NCI-H748 (cell line): Measurements from ENCODE around the gene CORO7.

Experiments used
- DNase-seq: peaks from one replicate; lab custom pipeline; 2025; ENCODE audit not compliant: unreplicated experiment; lab: John Stamatoyannopoulos, UW

Gene CORO7

GRCh38 chr16:4416200-4417032, at the start of gene CORO7:
Gene CORO7, minus strand, starts transcription at chr16:4416596. Its CDS starts 78 bp downstream, at chr16:4416518.
- DNase-seq: peak; percentile 88

GRCh38 chr16:4463522-4464163, 47.2 kb upstream of the CORO7 start:
- no peak for DNase-seq

- DNase-seq: no peak
Observed at GRCh38 chr16:4461250-4462085, 45.1 kb upstream of the CORO7 start.

- DNase-seq: no peak
Observed at GRCh38 chr16:4460936-4461249, 44.5 kb upstream of the CORO7 start.

GRCh38 chr16:4455951-4456350, 39.6 kb upstream of the CORO7 start:
- DNase-seq: no peak

- no peak for DNase-seq
Observed at GRCh38 chr16:4455081-4455480, 38.7 kb upstream of the CORO7 start.

GRCh38 chr16:4454623-4455022, 38.2 kb upstream of the CORO7 start:
- DNase-seq: no peak

- no peak for DNase-seq
Observed at GRCh38 chr16:4452674-4453073, 36.3 kb upstream of the CORO7 start.

- DNase-seq: no peak
Observed at GRCh38 chr16:4450931-4451519, 34.6 kb upstream of the CORO7 start.

GRCh38 chr16:4450430-4450829, 34.0 kb upstream of the CORO7 start:
- no peak for DNase-seq

GRCh38 chr16:4443986-4444385, 27.6 kb upstream of the CORO7 start:
- DNase-seq: no peak

GRCh38 chr16:4443271-4443670, 26.9 kb upstream of the CORO7 start:
- no peak for DNase-seq

- DNase-seq: no peak
Observed at GRCh38 chr16:4442371-4442770, 26.0 kb upstream of the CORO7 start.

GRCh38 chr16:4437366-4437765, 21.0 kb upstream of the CORO7 start:
- no peak for DNase-seq

- no peak for DNase-seq
Observed at GRCh38 chr16:4435337-4436067, 19.1 kb upstream of the CORO7 start.

- DNase-seq: no peak
Observed at GRCh38 chr16:4433914-4434787, 17.8 kb upstream of the CORO7 start.

- DNase-seq: no peak
Observed at GRCh38 chr16:4433228-4433627, 16.8 kb upstream of the CORO7 start.

GRCh38 chr16:4431023-4431422, 14.6 kb upstream of the CORO7 start:
- DNase-seq: no peak

GRCh38 chr16:4428500-4428899, 12.1 kb upstream of the CORO7 start:
- no peak for DNase-seq
